HepG2 (cell line): ENCODE measurements around the gene SMOC1. TPM values are rescaled to one million over a fixed set of nuclear protein-coding genes. Genes with fewer than 3 reads are reported as not detected.

Source experiments
- ATF5 ChIP-seq: sonication (generic); formaldehyde crosslinking; IDR thresholded peaks from 2 replicates; pipeline ENCODE4 v1.4.0; 2020; ENCODE audit warnings: mild to moderate bottlenecking, low read depth, missing genetic modification reagents
- ETV6 ChIP-seq: sonication (generic); formaldehyde crosslinking; conservative IDR thresholded peaks from 2 replicates; pipeline ENCODE4 v1.4.0; 2020; ENCODE audit warnings: missing genetic modification reagents
- RELA ChIP-seq: sonication (generic); formaldehyde crosslinking; IDR thresholded peaks from 2 replicates; pipeline ENCODE4 v1.4.0; 2020; ENCODE audit warnings: missing genetic modification reagents
- RNF219 ChIP-seq: sonication (generic); formaldehyde crosslinking; IDR thresholded peaks from 2 replicates; pipeline ENCODE4 v1.5.0; 2020; ENCODE audit warnings: mild to moderate bottlenecking, missing genetic modification reagents
- SYNCRIP ChIP-seq: fragments of 200-400 bp; formaldehyde crosslinking; IDR thresholded peaks from 2 replicates; pipeline ENCODE4 v1.6.1; 2018; ENCODE audit warnings: mild to moderate bottlenecking, low read depth, low read length; ENCODE audit not compliant: insufficient read depth
- U2AF1 ChIP-seq: fragments of 200-400 bp; formaldehyde crosslinking; optimal IDR thresholded peaks from 2 replicates; pipeline ENCODE3; 2017; ENCODE audit warnings: mild to moderate bottlenecking, low read depth, low read length
- ZBTB43 ChIP-seq: sonication (generic); formaldehyde crosslinking; conservative IDR thresholded peaks from 2 replicates; pipeline ENCODE4 v1.4.0; 2020; ENCODE audit warnings: missing genetic modification reagents
- ZFP37 ChIP-seq: sonication (generic); formaldehyde crosslinking; IDR thresholded peaks from 2 replicates; pipeline ENCODE4 v1.4.0; 2020; ENCODE audit warnings: missing genetic modification reagents, borderline replicate concordance
- ZNF138 ChIP-seq: sonication (generic); formaldehyde crosslinking; IDR thresholded peaks from 2 replicates; pipeline ENCODE4 v1.5.0; 2020; ENCODE audit warnings: mild to moderate bottlenecking, low read depth, missing genetic modification reagents
- ZNF326 ChIP-seq: sonication (generic); formaldehyde crosslinking; IDR thresholded peaks from 2 replicates; pipeline ENCODE4 v1.4.0; 2020; ENCODE audit warnings: missing genetic modification reagents, borderline replicate concordance
- ZNF343 ChIP-seq: sonication (generic); formaldehyde crosslinking; IDR thresholded peaks from 2 replicates; pipeline ENCODE4 v1.4.0; 2020; ENCODE audit warnings: mild to moderate bottlenecking, missing genetic modification reagents
- ZNF724P ChIP-seq: sonication (generic); formaldehyde crosslinking; IDR thresholded peaks from 2 replicates; pipeline ENCODE4 v1.8.0; 2022; ENCODE audit warnings: missing genetic modification reagents, borderline replicate concordance
- ZNF784 ChIP-seq: sonication (generic); formaldehyde crosslinking; IDR thresholded peaks from 2 replicates; pipeline ENCODE4 v1.5.1; 2020; ENCODE audit warnings: missing genetic modification reagents, mild to moderate bottlenecking, borderline replicate concordance
- ZNF792 ChIP-seq: IDR thresholded peaks from 2 replicates; pipeline ENCODE4 v1.6.1; 2016
- polyA plus RNA-seq, 8 experiments: library from polyadenylated mRNA; depleted of rRNA in 3 of 8; stranded (reverse) in 7 of 8; unstranded in 1 of 8; fragments of >200 nt; fragmentation: Illumina TruSeq in 4 of 8; extraction: Trizol in 4 of 8; gene quantifications; 2 replicates each; pipeline versions ENCODE4 v1.2.1 to v1.2.3, GENCODE V29; 2011 to 2016; ENCODE audit warnings: low read depth in 4 of 8, missing spikeins in 1 of 8, mixed read lengths in 1 of 8; ENCODE audit not compliant: insufficient read depth in 1 of 8
- total RNA-seq, 5 experiments: library from RNA; depleted of rRNA; stranded (reverse); fragments of >200 nt; fragmentation: Illumina TruSeq; extraction: Trizol; gene quantifications; 2 replicates each; pipeline ENCODE4 v1.2.3, GENCODE V29; 2016; ENCODE audit warnings: low read depth in 1 of 5
- TF ChIP-seq, protein P1 (sequence below): sonication (generic); formaldehyde crosslinking; IDR thresholded peaks from 2 replicates; pipeline ENCODE4 v1.5.0; 2020; ENCODE audit warnings: mild to moderate bottlenecking, missing genetic modification reagents, borderline replicate concordance
- TF ChIP-seq, protein P2 (sequence below): IDR thresholded peaks from 2 replicates; pipeline ENCODE4 v1.6.1; 2016; ENCODE audit warnings: mild to moderate bottlenecking, missing biosample characterization, missing genetic modification reagents

The SMOC1 gene
- total and polyA plus RNA-seq, 2 of the 13 experiments (the other 11 are each of a cell fraction or from before 2014, with no cell fraction given), result 17.8 to 35.6 TPM

- TF ChIP-seq, protein P1, sequence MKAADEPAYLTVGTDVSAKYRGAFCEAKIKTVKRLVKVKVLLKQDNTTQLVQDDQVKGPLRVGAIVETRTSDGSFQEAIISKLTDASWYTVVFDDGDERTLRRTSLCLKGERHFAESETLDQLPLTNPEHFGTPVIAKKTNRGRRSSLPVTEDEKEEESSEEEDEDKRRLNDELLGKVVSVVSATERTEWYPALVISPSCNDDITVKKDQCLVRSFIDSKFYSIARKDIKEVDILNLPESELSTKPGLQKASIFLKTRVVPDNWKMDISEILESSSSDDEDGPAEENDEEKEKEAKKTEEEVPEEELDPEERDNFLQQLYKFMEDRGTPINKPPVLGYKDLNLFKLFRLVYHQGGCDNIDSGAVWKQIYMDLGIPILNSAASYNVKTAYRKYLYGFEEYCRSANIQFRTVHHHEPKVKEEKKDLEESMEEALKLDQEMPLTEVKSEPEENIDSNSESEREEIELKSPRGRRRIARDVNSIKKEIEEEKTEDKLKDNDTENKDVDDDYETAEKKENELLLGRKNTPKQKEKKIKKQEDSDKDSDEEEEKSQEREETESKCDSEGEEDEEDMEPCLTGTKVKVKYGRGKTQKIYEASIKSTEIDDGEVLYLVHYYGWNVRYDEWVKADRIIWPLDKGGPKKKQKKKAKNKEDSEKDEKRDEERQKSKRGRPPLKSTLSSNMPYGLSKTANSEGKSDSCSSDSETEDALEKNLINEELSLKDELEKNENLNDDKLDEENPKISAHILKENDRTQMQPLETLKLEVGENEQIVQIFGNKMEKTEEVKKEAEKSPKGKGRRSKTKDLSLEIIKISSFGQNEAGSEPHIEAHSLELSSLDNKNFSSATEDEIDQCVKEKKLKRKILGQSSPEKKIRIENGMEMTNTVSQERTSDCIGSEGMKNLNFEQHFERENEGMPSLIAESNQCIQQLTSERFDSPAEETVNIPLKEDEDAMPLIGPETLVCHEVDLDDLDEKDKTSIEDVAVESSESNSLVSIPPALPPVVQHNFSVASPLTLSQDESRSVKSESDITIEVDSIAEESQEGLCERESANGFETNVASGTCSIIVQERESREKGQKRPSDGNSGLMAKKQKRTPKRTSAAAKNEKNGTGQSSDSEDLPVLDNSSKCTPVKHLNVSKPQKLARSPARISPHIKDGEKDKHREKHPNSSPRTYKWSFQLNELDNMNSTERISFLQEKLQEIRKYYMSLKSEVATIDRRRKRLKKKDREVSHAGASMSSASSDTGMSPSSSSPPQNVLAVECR (CRISPR knock-in tag), result peak; percentile 60; the same call in 1 of the 2 replicates
- peak; percentile 47 for TF ChIP-seq U2AF1
- TF ChIP-seq ZNF138 (CRISPR knock-in tag), result no peak; the same call in 1 of the 2 replicates
- TF ChIP-seq ZNF326 (CRISPR knock-in tag), result no peak
- TF ChIP-seq ZBTB43 (CRISPR knock-in tag), result no peak
- TF ChIP-seq RELA, result no peak
- TF ChIP-seq SYNCRIP, result no peak
- no peak for TF ChIP-seq ZFP37 (CRISPR knock-in tag)
- TF ChIP-seq, protein P2, sequence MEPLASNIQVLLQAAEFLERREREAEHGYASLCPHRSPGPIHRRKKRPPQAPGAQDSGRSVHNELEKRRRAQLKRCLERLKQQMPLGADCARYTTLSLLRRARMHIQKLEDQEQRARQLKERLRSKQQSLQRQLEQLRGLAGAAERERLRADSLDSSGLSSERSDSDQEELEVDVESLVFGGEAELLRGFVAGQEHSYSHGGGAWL, result no peak
- TF ChIP-seq RNF219 (CRISPR knock-in tag), result 0 out of 2 replicates have a peak, but pooled peaks have one; percentile 72
- TF ChIP-seq ATF5, result no peak
- TF ChIP-seq ZNF784 (CRISPR knock-in tag), result no peak
- TF ChIP-seq ZNF343 (CRISPR knock-in tag), result no peak
- TF ChIP-seq ZNF724P, result no peak; the same call in 1 of the 2 replicates
- peak; percentile 69 for TF ChIP-seq ETV6
- peak; percentile 58; the same call in 1 of the 2 replicates for TF ChIP-seq ZNF792 (CRISPR knock-in tag)
Measured at GRCh38 chr14:69850086-69850735, 29.0 kb upstream of the SMOC1 start (continued).
